SK-N-SH treated with all-trans-retinoic acid at 6 μM for 48 hours (cell line): Measurements from ENCODE around the gene PSMC2.

ENCODE experiments used
- ATAC-seq: fragments of 200-7000 bp; cut with Tn5 transposase; 3 replicates; pipeline ENCODE4 v1.9.1; 2020; ENCODE audit warnings: mild to moderate bottlenecking, moderate library complexity
- ARNTL ChIP-seq: fragments of 450-650 bp; formaldehyde crosslinking; IDR thresholded peaks from 2 replicates; pipeline ENCODE4 v1.5.0; 2020; ENCODE audit warnings: low read depth, mild to moderate bottlenecking, moderate library complexity, borderline replicate concordance
- BACH2 ChIP-seq: fragments of 250-450 bp; sonication (Bioruptor Pico); IDR thresholded peaks from 2 replicates; pipeline ENCODE4 v1.9.0; 2021; ENCODE audit warnings: mild to moderate bottlenecking, borderline replicate concordance
- ESRRG ChIP-seq: fragments of 250-450 bp; sonication (Bioruptor Pico); IDR thresholded peaks from 2 replicates; pipeline ENCODE4 v1.6.1; 2021; ENCODE audit warnings: mild to moderate bottlenecking
- ISL1 ChIP-seq: fragments of 250-450 bp; sonication (Bioruptor Pico); IDR thresholded peaks from 2 replicates; pipeline ENCODE4 v2.1.2; 2022; ENCODE audit warnings: mild to moderate bottlenecking, moderate library complexity
- OSR1 ChIP-seq: fragments of 250-450 bp; sonication (Bioruptor Pico); IDR thresholded peaks from 2 replicates; pipeline ENCODE4 v1.8.0; 2022; ENCODE audit warnings: moderate library complexity, mild to moderate bottlenecking, inconsistent platforms
- PPARA ChIP-seq: fragments of 250-450 bp; sonication (Bioruptor Pico); IDR thresholded peaks from 2 replicates; pipeline ENCODE4 v1.5.0; 2020; ENCODE audit warnings: mild to moderate bottlenecking, borderline replicate concordance
- RARB ChIP-seq: fragments of 250-450 bp; sonication (Bioruptor Pico); IDR thresholded peaks from 2 replicates; pipeline ENCODE4 v1.8.0; 2021; ENCODE audit warnings: mild to moderate bottlenecking, moderate library complexity
- SNAI2 ChIP-seq: fragments of 250-450 bp; sonication (Bioruptor Pico); IDR thresholded peaks from 2 replicates; pipeline ENCODE4 v1.5.0; 2020; ENCODE audit warnings: mild to moderate bottlenecking, moderate library complexity
- TCF4 ChIP-seq: fragments of 250-450 bp; sonication (Bioruptor Pico); IDR thresholded peaks from 2 replicates; pipeline ENCODE4 v1.8.0; 2021; ENCODE audit warnings: mild to moderate bottlenecking, moderate library complexity, borderline replicate concordance
- TOX ChIP-seq: fragments of 250-450 bp; sonication (Bioruptor Pico); IDR thresholded peaks from 2 replicates; pipeline ENCODE4 v1.8.0; 2021; ENCODE audit warnings: mild to moderate bottlenecking, moderate library complexity, borderline replicate concordance
- ZC3H10 ChIP-seq: fragments of 250-450 bp; sonication (Bioruptor Pico); IDR thresholded peaks from 2 replicates; pipeline ENCODE4 v1.5.1; 2021; ENCODE audit warnings: mild to moderate bottlenecking, moderate library complexity
- ZFP3 ChIP-seq: fragments of 250-450 bp; sonication (Bioruptor Pico); IDR thresholded peaks from 2 replicates; pipeline ENCODE4 v1.5.0; 2020; ENCODE audit warnings: mild to moderate bottlenecking, moderate library complexity
- ZFP30 ChIP-seq: fragments of 450-650 bp; formaldehyde crosslinking; IDR thresholded peaks from 2 replicates; pipeline ENCODE4 v1.5.0; 2022; ENCODE audit warnings: mild to moderate bottlenecking, moderate library complexity
- ZNF565 ChIP-seq: fragments of 450-650 bp; formaldehyde crosslinking; conservative IDR thresholded peaks from 2 replicates; pipeline ENCODE4 v1.5.0; 2020; ENCODE audit warnings: low read depth, mild to moderate bottlenecking, moderate library complexity
- ZNF70 ChIP-seq: fragments of 450-650 bp; formaldehyde crosslinking; IDR thresholded peaks from 2 replicates; pipeline ENCODE4 v1.5.0; 2020; ENCODE audit warnings: mild to moderate bottlenecking, moderate library complexity
- ZNF8 ChIP-seq: fragments of 450-650 bp; formaldehyde crosslinking; IDR thresholded peaks from 2 replicates; pipeline ENCODE4 v1.5.0; 2020; ENCODE audit warnings: mild to moderate bottlenecking, moderate library complexity
- TF ChIP-seq, protein P1 (sequence below): fragments of 250-450 bp; sonication (Bioruptor Pico); IDR thresholded peaks from 2 replicates; pipeline ENCODE4 v1.5.1; 2021; ENCODE audit warnings: mild to moderate bottlenecking, moderate library complexity
- TF ChIP-seq, protein P2 (sequence below): fragments of 250-450 bp; sonication (Bioruptor Pico); IDR thresholded peaks from 2 replicates; pipeline ENCODE4 v1.5.0; 2020; ENCODE audit warnings: mild to moderate bottlenecking, moderate library complexity
- TF ChIP-seq, protein P3 (sequence below): fragments of 250-450 bp; sonication (Bioruptor Pico); IDR thresholded peaks from 2 replicates; pipeline ENCODE4 v1.5.1; 2020; ENCODE audit warnings: low read depth, mild to moderate bottlenecking, moderate library complexity
- TF ChIP-seq, protein P4 (sequence below): fragments of 250-450 bp; sonication (Bioruptor Pico); IDR thresholded peaks from 2 replicates; pipeline ENCODE4 v1.8.0; 2020; ENCODE audit warnings: mild to moderate bottlenecking, moderate library complexity, borderline replicate concordance
- TF ChIP-seq, protein P5 (sequence below): fragments of 250-450 bp; sonication (Bioruptor Pico); IDR thresholded peaks from 2 replicates; pipeline ENCODE4 v1.8.0; 2021; ENCODE audit warnings: low read depth, mild to moderate bottlenecking, moderate library complexity, borderline replicate concordance

Gene PSMC2

DNA sequence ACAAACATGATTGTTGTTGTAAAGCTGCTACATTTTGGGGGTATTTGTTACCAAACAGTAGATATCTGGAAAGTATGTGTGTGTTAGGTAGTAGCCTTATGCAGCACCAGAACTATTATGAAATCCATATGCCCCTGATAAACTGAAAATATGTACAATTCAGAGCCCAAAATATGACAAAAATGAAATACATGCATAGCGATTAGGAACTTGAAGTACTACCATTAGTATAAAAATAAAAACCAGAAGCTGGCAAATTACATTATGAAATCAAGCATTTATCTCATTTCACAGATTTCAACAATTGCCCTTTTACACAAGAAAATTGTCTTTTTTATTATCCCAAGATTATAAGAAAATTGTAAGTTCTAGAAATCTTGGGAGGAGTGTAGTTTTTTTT, 64.7 kb downstream of the PSMC2 start:
- ATAC-seq = peak; percentile 32
- TF ChIP-seq TCF4 (CRISPR knock-in tag) (peak; percentile 67; the same call in 1 of the 2 replicates), ISL1 (peak; percentile 89), RARB (CRISPR knock-in tag) (no peak)

DNA sequence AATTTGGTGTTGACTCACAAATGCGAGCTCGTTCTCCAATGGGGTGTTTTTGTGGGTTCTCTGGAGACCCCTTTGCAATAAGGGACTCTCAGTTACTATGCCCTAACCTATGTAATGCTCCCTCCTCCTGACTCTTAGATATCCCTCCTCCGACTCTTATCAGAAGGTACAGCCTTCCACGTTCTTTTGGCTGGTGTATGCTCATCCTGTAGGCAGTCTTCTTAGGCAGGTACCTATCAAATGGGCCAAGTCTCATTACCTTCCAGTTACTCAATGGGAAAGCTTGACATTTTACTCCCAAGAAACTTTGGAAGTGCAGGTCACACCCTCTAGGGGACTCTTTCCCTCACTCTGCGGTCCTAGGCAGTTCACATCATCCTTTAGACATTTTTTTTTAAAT, 66.0 kb downstream of the PSMC2 start:
- TF ChIP-seq, protein P1, sequence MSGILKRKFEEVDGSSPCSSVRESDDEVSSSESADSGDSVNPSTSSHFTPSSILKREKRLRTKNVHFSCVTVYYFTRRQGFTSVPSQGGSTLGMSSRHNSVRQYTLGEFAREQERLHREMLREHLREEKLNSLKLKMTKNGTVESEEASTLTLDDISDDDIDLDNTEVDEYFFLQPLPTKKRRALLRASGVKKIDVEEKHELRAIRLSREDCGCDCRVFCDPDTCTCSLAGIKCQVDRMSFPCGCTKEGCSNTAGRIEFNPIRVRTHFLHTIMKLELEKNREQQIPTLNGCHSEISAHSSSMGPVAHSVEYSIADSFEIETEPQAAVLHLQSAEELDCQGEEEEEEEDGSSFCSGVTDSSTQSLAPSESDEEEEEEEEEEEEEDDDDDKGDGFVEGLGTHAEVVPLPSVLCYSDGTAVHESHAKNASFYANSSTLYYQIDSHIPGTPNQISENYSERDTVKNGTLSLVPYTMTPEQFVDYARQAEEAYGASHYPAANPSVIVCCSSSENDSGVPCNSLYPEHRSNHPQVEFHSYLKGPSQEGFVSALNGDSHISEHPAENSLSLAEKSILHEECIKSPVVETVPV (CRISPR knock-in tag) = no peak
- TF ChIP-seq ISL1 = no peak
- no peak for TF ChIP-seq TOX (CRISPR knock-in tag)
- no peak for TF ChIP-seq ZFP30
- no peak for TF ChIP-seq ESRRG (CRISPR knock-in tag)
- TF ChIP-seq BACH2 (CRISPR knock-in tag) = no peak
- no peak for TF ChIP-seq ZNF70 (CRISPR knock-in tag)
- TF ChIP-seq, protein P2, sequence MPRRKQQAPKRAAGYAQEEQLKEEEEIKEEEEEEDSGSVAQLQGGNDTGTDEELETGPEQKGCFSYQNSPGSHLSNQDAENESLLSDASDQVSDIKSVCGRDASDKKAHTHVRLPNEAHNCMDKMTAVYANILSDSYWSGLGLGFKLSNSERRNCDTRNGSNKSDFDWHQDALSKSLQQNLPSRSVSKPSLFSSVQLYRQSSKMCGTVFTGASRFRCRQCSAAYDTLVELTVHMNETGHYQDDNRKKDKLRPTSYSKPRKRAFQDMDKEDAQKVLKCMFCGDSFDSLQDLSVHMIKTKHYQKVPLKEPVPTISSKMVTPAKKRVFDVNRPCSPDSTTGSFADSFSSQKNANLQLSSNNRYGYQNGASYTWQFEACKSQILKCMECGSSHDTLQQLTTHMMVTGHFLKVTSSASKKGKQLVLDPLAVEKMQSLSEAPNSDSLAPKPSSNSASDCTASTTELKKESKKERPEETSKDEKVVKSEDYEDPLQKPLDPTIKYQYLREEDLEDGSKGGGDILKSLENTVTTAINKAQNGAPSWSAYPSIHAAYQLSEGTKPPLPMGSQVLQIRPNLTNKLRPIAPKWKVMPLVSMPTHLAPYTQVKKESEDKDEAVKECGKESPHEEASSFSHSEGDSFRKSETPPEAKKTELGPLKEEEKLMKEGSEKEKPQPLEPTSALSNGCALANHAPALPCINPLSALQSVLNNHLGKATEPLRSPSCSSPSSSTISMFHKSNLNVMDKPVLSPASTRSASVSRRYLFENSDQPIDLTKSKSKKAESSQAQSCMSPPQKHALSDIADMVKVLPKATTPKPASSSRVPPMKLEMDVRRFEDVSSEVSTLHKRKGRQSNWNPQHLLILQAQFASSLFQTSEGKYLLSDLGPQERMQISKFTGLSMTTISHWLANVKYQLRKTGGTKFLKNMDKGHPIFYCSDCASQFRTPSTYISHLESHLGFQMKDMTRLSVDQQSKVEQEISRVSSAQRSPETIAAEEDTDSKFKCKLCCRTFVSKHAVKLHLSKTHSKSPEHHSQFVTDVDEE = no peak
- no peak for TF ChIP-seq ZNF565 (CRISPR knock-in tag)
- TF ChIP-seq ARNTL (CRISPR knock-in tag) = no peak
- TF ChIP-seq, protein P3, sequence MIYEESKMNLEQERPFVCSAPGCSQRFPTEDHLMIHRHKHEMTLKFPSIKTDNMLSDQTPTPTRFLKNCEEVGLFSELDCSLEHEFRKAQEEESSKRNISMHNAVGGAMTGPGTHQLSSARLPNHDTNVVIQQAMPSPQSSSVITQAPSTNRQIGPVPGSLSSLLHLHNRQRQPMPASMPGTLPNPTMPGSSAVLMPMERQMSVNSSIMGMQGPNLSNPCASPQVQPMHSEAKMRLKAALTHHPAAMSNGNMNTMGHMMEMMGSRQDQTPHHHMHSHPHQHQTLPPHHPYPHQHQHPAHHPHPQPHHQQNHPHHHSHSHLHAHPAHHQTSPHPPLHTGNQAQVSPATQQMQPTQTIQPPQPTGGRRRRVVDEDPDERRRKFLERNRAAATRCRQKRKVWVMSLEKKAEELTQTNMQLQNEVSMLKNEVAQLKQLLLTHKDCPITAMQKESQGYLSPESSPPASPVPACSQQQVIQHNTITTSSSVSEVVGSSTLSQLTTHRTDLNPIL = no peak
- TF ChIP-seq TCF4 (CRISPR knock-in tag) = no peak
- no peak for ATAC-seq

DNA sequence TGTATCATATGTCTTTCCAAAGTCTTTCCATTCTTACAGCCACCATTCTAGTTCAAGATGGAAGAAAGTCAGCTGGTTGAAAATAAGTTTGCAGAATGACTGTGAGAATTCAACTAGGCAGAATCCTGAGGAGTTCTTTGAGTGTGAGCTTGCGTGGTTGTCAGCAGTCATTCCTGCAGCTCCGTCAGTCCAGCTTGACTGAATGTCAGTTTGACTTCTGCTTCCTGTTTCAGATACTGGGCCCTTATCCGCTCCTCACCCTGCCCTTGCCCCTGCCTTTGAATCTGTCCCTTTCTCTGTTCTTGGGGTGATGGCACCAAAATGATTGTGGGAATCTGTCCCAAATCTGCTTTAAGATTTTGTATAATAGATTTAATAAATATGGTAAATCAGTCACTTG, 70.8 kb downstream of the PSMC2 start:
- TF ChIP-seq RARB (CRISPR knock-in tag) (no peak), TOX (CRISPR knock-in tag) (no peak), PPARA (CRISPR knock-in tag) (no peak), ZFP30 (no peak), ZNF565 (CRISPR knock-in tag) (no peak), ZNF8 (CRISPR knock-in tag) (no peak), ZNF70 (CRISPR knock-in tag) (no peak), OSR1 (no peak), ZC3H10 (no peak), ARNTL (CRISPR knock-in tag) (no peak), BACH2 (CRISPR knock-in tag) (no peak), ZFP3 (CRISPR knock-in tag) (no peak), ESRRG (CRISPR knock-in tag) (no peak), TCF4 (CRISPR knock-in tag) (no peak), SNAI2 (CRISPR knock-in tag) (no peak)
- TF ChIP-seq, protein P1 (CRISPR knock-in tag) = no peak
- TF ChIP-seq, protein P4, sequence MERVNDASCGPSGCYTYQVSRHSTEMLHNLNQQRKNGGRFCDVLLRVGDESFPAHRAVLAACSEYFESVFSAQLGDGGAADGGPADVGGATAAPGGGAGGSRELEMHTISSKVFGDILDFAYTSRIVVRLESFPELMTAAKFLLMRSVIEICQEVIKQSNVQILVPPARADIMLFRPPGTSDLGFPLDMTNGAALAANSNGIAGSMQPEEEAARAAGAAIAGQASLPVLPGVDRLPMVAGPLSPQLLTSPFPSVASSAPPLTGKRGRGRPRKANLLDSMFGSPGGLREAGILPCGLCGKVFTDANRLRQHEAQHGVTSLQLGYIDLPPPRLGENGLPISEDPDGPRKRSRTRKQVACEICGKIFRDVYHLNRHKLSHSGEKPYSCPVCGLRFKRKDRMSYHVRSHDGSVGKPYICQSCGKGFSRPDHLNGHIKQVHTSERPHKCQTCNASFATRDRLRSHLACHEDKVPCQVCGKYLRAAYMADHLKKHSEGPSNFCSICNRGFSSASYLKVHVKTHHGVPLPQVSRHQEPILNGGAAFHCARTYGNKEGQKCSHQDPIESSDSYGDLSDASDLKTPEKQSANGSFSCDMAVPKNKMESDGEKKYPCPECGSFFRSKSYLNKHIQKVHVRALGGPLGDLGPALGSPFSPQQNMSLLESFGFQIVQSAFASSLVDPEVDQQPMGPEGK (CRISPR knock-in tag) = no peak
- TF ChIP-seq, protein P3 = no peak
- TF ChIP-seq, protein P5, sequence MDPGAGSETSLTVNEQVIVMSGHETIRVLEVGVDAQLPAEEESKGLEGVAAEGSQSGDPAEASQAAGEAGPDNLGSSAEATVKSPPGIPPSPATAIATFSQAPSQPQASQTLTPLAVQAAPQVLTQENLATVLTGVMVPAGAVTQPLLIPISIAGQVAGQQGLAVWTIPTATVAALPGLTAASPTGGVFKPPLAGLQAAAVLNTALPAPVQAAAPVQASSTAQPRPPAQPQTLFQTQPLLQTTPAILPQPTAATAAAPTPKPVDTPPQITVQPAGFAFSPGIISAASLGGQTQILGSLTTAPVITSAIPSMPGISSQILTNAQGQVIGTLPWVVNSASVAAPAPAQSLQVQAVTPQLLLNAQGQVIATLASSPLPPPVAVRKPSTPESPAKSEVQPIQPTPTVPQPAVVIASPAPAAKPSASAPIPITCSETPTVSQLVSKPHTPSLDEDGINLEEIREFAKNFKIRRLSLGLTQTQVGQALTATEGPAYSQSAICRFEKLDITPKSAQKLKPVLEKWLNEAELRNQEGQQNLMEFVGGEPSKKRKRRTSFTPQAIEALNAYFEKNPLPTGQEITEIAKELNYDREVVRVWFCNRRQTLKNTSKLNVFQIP (CRISPR knock-in tag) = no peak
- no peak for ATAC-seq
